ENCODE measurements around the gene DIDO1. TPM values are rescaled to one million over a fixed set of nuclear protein-coding genes. Genes with fewer than 3 reads are reported as not detected.

Gene DIDO1
- total and polyA plus RNA-seq, 2 of the 4 experiments (the other 2 are of a cell fraction): 21.8 to 28.1 TPM

DNA sequence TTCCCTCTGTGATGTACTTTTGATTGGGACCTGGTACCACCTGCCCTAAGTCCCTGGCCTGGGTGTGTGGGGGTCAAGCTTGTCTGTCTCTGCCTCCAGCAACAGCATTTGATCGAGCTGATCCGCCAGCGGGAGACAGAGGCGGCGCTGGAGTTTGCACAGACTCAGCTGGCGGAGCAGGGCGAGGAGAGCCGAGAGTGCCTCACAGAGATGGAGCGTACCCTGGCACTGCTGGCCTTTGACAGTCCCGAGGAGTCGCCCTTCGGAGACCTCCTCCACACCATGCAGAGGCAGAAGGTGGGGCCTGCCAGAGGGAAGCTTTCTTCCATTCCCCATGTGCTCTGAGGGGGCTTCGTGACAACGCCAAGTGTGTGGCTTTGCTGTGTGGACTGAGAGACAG, 17.1 kb upstream of the DIDO1 start:
- Histone ChIP-seq H3K14ac (replicated peaks; ENCODE audit: low read depth, low read length) (no peak overlapping the region), H3K9me1 (ENCODE audit: insufficient read depth, low read length) (peaks cover 14% of the 10 kb centered on the region; the same call in 1 of the 2 replicates), H3K4me2 (ENCODE audit: low read depth, low read length) (no peak overlapping the region), H3K9ac (ENCODE audit: low read depth, low read length) (no peak overlapping the region), H3K18ac (ENCODE audit: low read depth, low read length) (no peak overlapping the region), H3K23ac (ENCODE audit: low read depth, low read length) (no peak overlapping the region), H3K36me3 (ENCODE audit: control insufficient read depth, insufficient read depth, low read length) (peaks cover 47% of the 10 kb centered on the region), H3K9me3 (ENCODE audit: control insufficient read depth, insufficient read depth, low read length) (no peaks in the 10 kb centered on the region), H2BK5ac (ENCODE audit: low read depth, low read length, poor library complexity, severe bottlenecking) (no peak overlapping the region), H2AK9ac (replicated peaks; ENCODE audit: low read depth, low read length, poor library complexity) (no peak overlapping the region), H3K56ac (ENCODE audit: extremely low read depth, insufficient read depth, low read length) (no peak overlapping the region), H2BK120ac (ENCODE audit: low read depth, low read length) (no peak overlapping the region), H3K4me3 (ENCODE audit: insufficient read depth, low read depth, low read length) (no peak overlapping the region), H4K20me1 (ENCODE audit: insufficient read depth, low read length) (peaks cover 51% of the 10 kb centered on the region), H4K5ac (ENCODE audit: low read depth, low read length) (no peak overlapping the region), H3K4me1 (ENCODE audit: control insufficient read depth, insufficient read depth, low read length) (peaks cover 8% of the 10 kb centered on the region), H2BK20ac (ENCODE audit: low read depth, low read length) (no peak overlapping the region), H3K27ac (ENCODE audit: insufficient read depth, low read length) (no peak overlapping the region), H2AK5ac (ENCODE audit: low read depth, low read length) (no peak overlapping the region), H4K91ac (ENCODE audit: insufficient read depth, low read depth, low read length) (no peak overlapping the region), H2AFZ (replicated peaks; ENCODE audit: low read length, poor library complexity) (no peak overlapping the region), H3K79me1 (ENCODE audit: low read depth in 1 of 2, low read length in 2 of 2) (peaks cover 25 to 80% of the 10 kb centered on the region in 2 experiments), H3K27me3 (ENCODE audit: control insufficient read depth, insufficient read depth, low read length) (no peaks in the 10 kb centered on the region), H4K8ac (ENCODE audit: low read depth in 2 of 2, low read length in 2 of 2) (no peak overlapping the region), H3K4ac (ENCODE audit: low read depth, low read length) (no peak overlapping the region), H2BK15ac (ENCODE audit: low read depth, low read length) (no peak overlapping the region)
- WGBS, 2 experiments (ENCODE audit: extremely low coverage in 2 of 2, insufficient read length in 1 of 2): 97% methylated on average over 6 of the region's 14 CpGs; no CpG with 5 or more reads in 1 of the 2 experiments
- POLR2A ChIA-PET (ENCODE audit: unreplicated experiment): no interaction called here
- DNase-seq (no peak), ATAC-seq (ENCODE audit: low read depth) (no peak)
- TF ChIP-seq SMC3 (IDR thresholded peaks at IDR 0.05; ENCODE audit: low read depth, low read length) (no peak), FOS (IDR thresholded peaks at IDR 0.05; ENCODE audit: low read depth, low read length) (no peak), MAFK (IDR thresholded peaks at IDR 0.05; ENCODE audit: low read depth, low read length) (no peak), BHLHE40 (IDR thresholded peaks at IDR 0.05; ENCODE audit: low read depth, low read length) (no peak), RCOR1 (IDR thresholded peaks at IDR 0.05; ENCODE audit: insufficient replicate concordance, low read length) (no peak), MAZ (IDR thresholded peaks at IDR 0.05; ENCODE audit: borderline replicate concordance, low read depth, low read length) (no peak), RFX5 (IDR thresholded peaks at IDR 0.05; ENCODE audit: low read depth, low read length) (no peak), NFE2L2 (IDR thresholded peaks at IDR 0.05; ENCODE audit: low read depth, low read length) (no peak), CEBPB (IDR thresholded peaks at IDR 0.05; ENCODE audit: low read depth, low read length) (no peak), POLR2A (IDR thresholded peaks at IDR 0.05; ENCODE audit: low read depth, low read length) (no peak), USF2 (IDR thresholded peaks at IDR 0.05; ENCODE audit: low read depth, low read length) (no peak), CHD1 (IDR thresholded peaks at IDR 0.05; ENCODE audit: low read depth, low read length) (no peak), MXI1 (IDR thresholded peaks at IDR 0.05; ENCODE audit: borderline replicate concordance, low read depth, low read length) (no peak), CTCF (conservative IDR thresholded peaks at IDR 0.05; ENCODE audit: low read depth, low read length) (no peak), RAD21 (IDR thresholded peaks at IDR 0.05; ENCODE audit: low read length) (no peak)
- TF ChIP-seq, protein P1, sequence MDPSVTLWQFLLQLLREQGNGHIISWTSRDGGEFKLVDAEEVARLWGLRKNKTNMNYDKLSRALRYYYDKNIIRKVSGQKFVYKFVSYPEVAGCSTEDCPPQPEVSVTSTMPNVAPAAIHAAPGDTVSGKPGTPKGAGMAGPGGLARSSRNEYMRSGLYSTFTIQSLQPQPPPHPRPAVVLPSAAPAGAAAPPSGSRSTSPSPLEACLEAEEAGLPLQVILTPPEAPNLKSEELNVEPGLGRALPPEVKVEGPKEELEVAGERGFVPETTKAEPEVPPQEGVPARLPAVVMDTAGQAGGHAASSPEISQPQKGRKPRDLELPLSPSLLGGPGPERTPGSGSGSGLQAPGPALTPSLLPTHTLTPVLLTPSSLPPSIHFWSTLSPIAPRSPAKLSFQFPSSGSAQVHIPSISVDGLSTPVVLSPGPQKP (IDR thresholded peaks at IDR 0.05; ENCODE audit: borderline replicate concordance, low read depth, low read length): no peak
- dilution Hi-C loops (cut with HindIII; ENCODE audit: low sequenced_read_pairs, unreplicated experiment): no loop called here
- no TSS peak for BruUV-seq (replicated peaks)
- intact Hi-C loops (cut with micrococcal nuclease): no loop called here
- CTCF ChIA-PET: no interaction called here
- in situ Hi-C loops (cut with MboI; ENCODE audit: low sequenced_read_pairs): no loop called here

Data from IMR-90 (cell line).